GM23248 (cell line): ENCODE data around the gene MTG2. TPM values are rescaled to one million over a fixed set of nuclear protein-coding genes. Genes with fewer than 3 reads are reported as not detected.

Source experiments
- DNase-seq: peaks from one replicate; pipeline ENCODE4 v3.0.0-alpha.2; 2015
- H2AFZ ChIP-seq: fragments of 200-600 bp; sonication (generic); 2 replicates; pipeline ENCODE4 v1.6.1; 2016; ENCODE audit warnings: antibody characterized with exemption
- H3F3A ChIP-seq: fragments of 200-600 bp; sonication (generic); 2 replicates; pipeline ENCODE4 v1.6.1; 2016; ENCODE audit warnings: mild to moderate bottlenecking, antibody characterized with exemption, mixed run types; ENCODE audit not compliant: insufficient read depth
- H3K27ac ChIP-seq: fragments of 200-600 bp; sonication (generic); 2 replicates; pipeline ENCODE4 v1.5.1; 2016; ENCODE audit warnings: mild to moderate bottlenecking
- H3K27me3 ChIP-seq: fragments of 200-600 bp; sonication (generic); replicated peaks from 2 replicates; pipeline ENCODE4 v1.6.1; 2016; ENCODE audit warnings: mild to moderate bottlenecking; ENCODE audit not compliant: insufficient read depth
- H3K36me3 ChIP-seq: fragments of 200-600 bp; sonication (generic); 2 replicates; pipeline ENCODE4 v1.6.1; 2016; ENCODE audit warnings: low read depth, mild to moderate bottlenecking
- H3K4me1 ChIP-seq: fragments of 200-600 bp; sonication (generic); 2 replicates; pipeline ENCODE4 v1.6.1; 2016; ENCODE audit warnings: mild to moderate bottlenecking; ENCODE audit not compliant: insufficient read depth
- H3K4me2 ChIP-seq: fragments of 200-600 bp; sonication (generic); one replicate; pipeline ENCODE4 v1.6.1; 2016; ENCODE audit warnings: mild to moderate bottlenecking; ENCODE audit not compliant: unreplicated experiment
- H3K4me3 ChIP-seq: fragments of 200-600 bp; sonication (generic); 2 replicates; pipeline ENCODE4 v1.5.1; 2016; ENCODE audit warnings: mild to moderate bottlenecking
- H3K79me2 ChIP-seq: fragments of 200-600 bp; sonication (generic); 2 replicates; pipeline ENCODE4 v1.6.1; 2016; ENCODE audit warnings: mild to moderate bottlenecking; ENCODE audit not compliant: insufficient read depth
- H3K9ac ChIP-seq: fragments of 200-600 bp; sonication (generic); 2 replicates; pipeline ENCODE4 v1.6.1; 2016; ENCODE audit warnings: mild to moderate bottlenecking
- H3K9me2 ChIP-seq: fragments of 200-600 bp; sonication (generic); 2 replicates; pipeline ENCODE4 v1.6.1; 2016; ENCODE audit warnings: mixed run types, mild to moderate bottlenecking, moderate library complexity; ENCODE audit not compliant: insufficient read depth
- H3K9me3 ChIP-seq: fragments of 200-600 bp; sonication (generic); one replicate; pipeline ENCODE4 v1.6.1; 2017; ENCODE audit warnings: low read depth
- H4K20me1 ChIP-seq: fragments of 200-600 bp; sonication (generic); 2 replicates; pipeline ENCODE4 v1.6.0; 2016; ENCODE audit not compliant: insufficient read depth
- EZH2 ChIP-seq: fragments of 200-600 bp; sonication (generic); IDR thresholded peaks from 2 replicates; pipeline ENCODE4 v1.6.1; 2018; ENCODE audit warnings: antibody characterized with exemption, mild to moderate bottlenecking; ENCODE audit not compliant: insufficient read depth, poor library complexity, severe bottlenecking
- EZH2phosphoT487 ChIP-seq: fragments of 200-600 bp; sonication (generic); IDR thresholded peaks from 2 replicates; pipeline ENCODE4 v1.6.1; 2018; ENCODE audit warnings: antibody characterized with exemption, moderate library complexity, mild to moderate bottlenecking, low read depth; ENCODE audit not compliant: insufficient read depth
- WGBS, 2 experiments: methylation state at CpG; one replicate each; pipeline ENCODE4 v1.1.6; 2015 to 2017; ENCODE audit warnings: low lambda C conversion rate in 2 of 2, low coverage in 1 of 2; ENCODE audit errors: missing lambda C conversion rate in 2 of 2; 5-methylcytosine and 5-hydroxymethylcytosine counted together
- in situ Hi-C: fragments of 300-500 bp; cut with MboI; formaldehyde crosslinking; loops from 2 replicates; pipeline ENCODE4 v1.15.0; 2020
- polyA plus RNA-seq: library from polyadenylated mRNA; unstranded; fragments of >200 nt; fragmentation: Nextera tagmentation; extraction: Ambion mirVana; gene quantifications from 2 replicates; pipeline ENCODE4 v1.2.1, GENCODE V29; 2016
- total RNA-seq: library from RNA; depleted of rRNA; stranded (reverse); fragments of >200 nt; shearing (Covaris generic); gene quantifications from 2 replicates; pipeline ENCODE4 v1.2.3, GENCODE V29; 2014; rRNA removed

The MTG2 gene
- total RNA-seq, result 20.2 and 30.5 TPM in 2 replicates
- 17.3 and 17.5 TPM in 2 replicates for polyA plus RNA-seq

- TF ChIP-seq EZH2phosphoT487 (no peak), EZH2 (no peak)
- H2AFZ ChIP-seq, result peak within 1 kb of the TSS; percentile 91
- peak within 1 kb of the TSS; percentile 97 for H3K4me2 ChIP-seq
- peak within 1 kb of the TSS; percentile 99 for H3K4me3 ChIP-seq
- DNase-seq, result peak; percentile 99
- peaks cover 21% of the 10 kb centered on the region for H3F3A ChIP-seq
- H3K9ac ChIP-seq, result peak within 1 kb of the TSS; percentile 99
- H3K9me2 ChIP-seq, result no peaks in the 10 kb centered on the region
- H3K9me3 ChIP-seq, result no peaks in the 10 kb centered on the region
- WGBS, 2 experiments, result 1 to 2% methylated on average over 53 to 78 of the region's 96 CpGs
- H3K27ac ChIP-seq, result peak within 1 kb of the TSS; percentile 83
- no peaks in the 10 kb centered on the region for H4K20me1 ChIP-seq
- H3K36me3 ChIP-seq, result peaks cover 4% of the 10 kb centered on the region; the same call in 1 of the 2 replicates
- peaks cover 58% of the 10 kb centered on the region for H3K79me2 ChIP-seq
- no peaks in the 10 kb centered on the region for H3K27me3 ChIP-seq
- in situ Hi-C loops, result no loop called here
- peaks cover 29% of the 10 kb centered on the region for H3K4me1 ChIP-seq
Measured at GRCh38 chr20:62182469-62183425, at the start of gene MTG2. MTG2 (plus strand) TSS chr20:62183028; CDS start chr20:62193421, 10,393 bp downstream.

GRCh38 chr20:62133051-62133845, 49.6 kb upstream of the MTG2 start:
- Histone ChIP-seq H2AFZ (no peak overlapping the region), H3K79me2 (peaks cover 39% of the 10 kb centered on the region), H3K36me3 (peaks cover 46% of the 10 kb centered on the region), H3K9me3 (no peaks in the 10 kb centered on the region), H3K4me2 (no peak overlapping the region), H3K9ac (no peak overlapping the region), H3F3A (peaks cover 40% of the 10 kb centered on the region), H3K4me3 (no peak overlapping the region), H3K4me1 (no peaks in the 10 kb centered on the region), H3K9me2 (no peaks in the 10 kb centered on the region), H4K20me1 (no peaks in the 10 kb centered on the region; the same call in 1 of the 2 replicates), H3K27me3 (no peaks in the 10 kb centered on the region), H3K27ac (no peak overlapping the region)
- no peak for DNase-seq
- WGBS, 2 experiments, result 79 to 81% methylated on average over 27 to 29 of the region's 29 CpGs
- no peak for TF ChIP-seq EZH2phosphoT487
- TF ChIP-seq EZH2, result no peak
- in situ Hi-C loops, result loop anchor here (10.0 kb wide), 1 partner anchor 108 kb away; no protein-coding TSS in a partner anchor

GRCh38 chr20:62133864-62134263, 49.0 kb upstream of the MTG2 start:
- no peak overlapping the region for H2AFZ ChIP-seq
- peaks cover 45% of the 10 kb centered on the region for H3K79me2 ChIP-seq
- no peak overlapping the region for H3K27ac ChIP-seq
- no peak for TF ChIP-seq EZH2phosphoT487
- TF ChIP-seq EZH2, result no peak
- H3K27me3 ChIP-seq, result no peaks in the 10 kb centered on the region
- no peak overlapping the region for H3K9ac ChIP-seq
- no peaks in the 10 kb centered on the region for H3K9me2 ChIP-seq
- H3F3A ChIP-seq, result peaks cover 40% of the 10 kb centered on the region
- peaks cover 49% of the 10 kb centered on the region for H3K36me3 ChIP-seq
- WGBS, 2 experiments, result 81 to 82% methylated on average over 12 of the region's 12 CpGs
- in situ Hi-C loops, result loop anchor here (10.0 kb wide), 1 partner anchor 109 kb away; no protein-coding TSS in a partner anchor
- H3K4me1 ChIP-seq, result no peaks in the 10 kb centered on the region
- H3K9me3 ChIP-seq, result no peaks in the 10 kb centered on the region
- no peak for DNase-seq
- no peak overlapping the region for H3K4me2 ChIP-seq
- H3K4me3 ChIP-seq, result no peak overlapping the region
- H4K20me1 ChIP-seq, result no peaks in the 10 kb centered on the region; the same call in 1 of the 2 replicates

GRCh38 chr20:62134735-62135231, 48.0 kb upstream of the MTG2 start:
- peaks cover 54% of the 10 kb centered on the region for H3K79me2 ChIP-seq
- peaks cover 58% of the 10 kb centered on the region for H3K36me3 ChIP-seq
- 65 to 71% methylated on average over 10 to 11 of the region's 11 CpGs for WGBS, 2 experiments
- H3K27me3 ChIP-seq, result no peaks in the 10 kb centered on the region
- no peaks in the 10 kb centered on the region for H3K9me3 ChIP-seq
- no peak overlapping the region for H3K4me2 ChIP-seq
- peaks cover 40% of the 10 kb centered on the region for H3F3A ChIP-seq
- peak overlapping the region; percentile 15; the same call in 1 of the 2 replicates for H3K27ac ChIP-seq
- no peak for TF ChIP-seq EZH2
- no peak for TF ChIP-seq EZH2phosphoT487
- no peaks in the 10 kb centered on the region for H3K4me1 ChIP-seq
- no peak overlapping the region for H2AFZ ChIP-seq
- H3K4me3 ChIP-seq, result no peak overlapping the region
- in situ Hi-C loops, result loop anchor here (10.0 kb wide), 1 partner anchor 110 kb away; no protein-coding TSS in a partner anchor
- H4K20me1 ChIP-seq, result no peaks in the 10 kb centered on the region; the same call in 1 of the 2 replicates
- no peaks in the 10 kb centered on the region for H3K9me2 ChIP-seq
- peak; percentile 48 for DNase-seq
- H3K9ac ChIP-seq, result no peak overlapping the region
